ENCODE measurements around the gene NMT1.
"Not testable (repeated sequence)": the region's sequence is repeated elsewhere in the genome, so short reads cannot be mapped to it uniquely, and the experiment has no call there.

NMT1 gene

DNA sequence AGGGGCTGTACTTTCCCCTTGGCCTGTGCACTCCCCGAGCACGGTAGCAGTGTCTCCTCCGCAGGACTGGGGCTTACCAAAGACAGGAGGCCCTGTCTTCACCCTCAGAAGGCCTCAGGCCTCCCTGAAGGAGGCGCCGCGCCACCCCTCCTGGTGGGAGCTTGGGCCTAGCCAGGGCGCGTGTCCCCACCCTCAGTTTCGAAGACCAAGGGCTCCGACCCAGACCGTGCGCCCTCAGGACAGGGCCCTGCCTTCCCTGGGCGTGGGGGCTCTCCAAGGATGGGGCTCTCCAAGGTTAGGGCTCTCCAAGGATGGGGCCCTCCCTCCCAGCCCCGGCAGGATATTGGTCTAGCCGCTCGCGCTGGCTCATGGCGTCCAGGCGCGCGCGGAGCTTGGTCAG is 59.4 kb downstream of the NMT1 start:
- DNase-seq (ENCODE audit: low read depth in 2 of 2) = no peak

DNA sequence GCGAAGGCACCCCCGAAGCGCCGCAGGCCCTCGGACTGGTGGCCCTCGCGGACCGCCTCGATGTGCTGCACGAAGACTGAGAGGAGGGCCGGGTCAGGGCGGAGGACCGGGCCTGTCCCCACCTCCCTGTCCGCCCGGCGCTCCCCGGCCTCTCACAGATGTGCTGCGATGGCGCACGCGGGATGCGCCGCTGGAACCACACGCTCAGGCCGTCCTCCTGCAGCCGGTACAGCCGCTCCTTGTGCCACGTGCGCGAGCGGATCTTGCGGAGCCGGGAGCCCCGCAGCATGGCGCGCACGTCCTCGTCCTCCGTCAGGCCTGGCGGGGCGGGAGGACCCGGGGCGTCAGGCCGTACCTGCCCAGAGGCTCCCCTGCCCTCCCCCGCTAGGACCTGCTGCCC is 59.9 kb downstream of the NMT1 start:
- no peak for DNase-seq (ENCODE audit: low read depth in 2 of 2)

DNA sequence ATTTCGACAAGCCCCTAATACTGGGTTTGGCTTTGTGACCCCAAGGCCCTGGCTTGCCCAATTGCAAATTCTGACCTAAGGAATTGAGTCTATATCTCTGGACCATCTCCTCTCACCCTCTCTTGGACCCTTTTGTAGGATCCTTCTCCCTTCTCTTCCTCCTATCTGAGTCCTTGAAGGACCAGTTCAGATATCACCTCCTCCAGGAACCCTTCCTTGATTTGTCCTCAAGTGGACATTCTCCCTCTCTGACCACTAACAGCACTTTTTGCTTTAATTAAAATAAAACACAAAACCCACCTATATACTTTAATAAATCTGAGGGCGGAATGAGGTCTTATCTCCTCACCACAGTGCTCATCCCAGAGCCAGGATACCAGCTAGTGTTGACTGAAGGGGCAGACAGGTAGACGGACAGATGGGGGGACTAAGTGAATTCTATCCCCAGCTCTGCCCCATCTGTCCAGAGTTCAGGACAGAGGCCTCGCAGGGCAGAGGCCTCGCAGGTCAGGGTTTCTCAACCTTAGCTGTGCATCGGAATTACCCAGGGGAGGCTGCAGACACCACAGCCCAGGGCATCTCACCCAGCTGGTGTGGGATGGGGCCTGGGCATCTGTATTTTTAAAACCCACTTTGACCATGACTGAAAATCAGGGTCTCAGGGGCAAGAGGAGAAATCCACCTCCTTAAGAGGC is 62.1 kb downstream of the NMT1 start:
- DNase-seq (ENCODE audit: low read depth in 2 of 2) = no peak

DNA sequence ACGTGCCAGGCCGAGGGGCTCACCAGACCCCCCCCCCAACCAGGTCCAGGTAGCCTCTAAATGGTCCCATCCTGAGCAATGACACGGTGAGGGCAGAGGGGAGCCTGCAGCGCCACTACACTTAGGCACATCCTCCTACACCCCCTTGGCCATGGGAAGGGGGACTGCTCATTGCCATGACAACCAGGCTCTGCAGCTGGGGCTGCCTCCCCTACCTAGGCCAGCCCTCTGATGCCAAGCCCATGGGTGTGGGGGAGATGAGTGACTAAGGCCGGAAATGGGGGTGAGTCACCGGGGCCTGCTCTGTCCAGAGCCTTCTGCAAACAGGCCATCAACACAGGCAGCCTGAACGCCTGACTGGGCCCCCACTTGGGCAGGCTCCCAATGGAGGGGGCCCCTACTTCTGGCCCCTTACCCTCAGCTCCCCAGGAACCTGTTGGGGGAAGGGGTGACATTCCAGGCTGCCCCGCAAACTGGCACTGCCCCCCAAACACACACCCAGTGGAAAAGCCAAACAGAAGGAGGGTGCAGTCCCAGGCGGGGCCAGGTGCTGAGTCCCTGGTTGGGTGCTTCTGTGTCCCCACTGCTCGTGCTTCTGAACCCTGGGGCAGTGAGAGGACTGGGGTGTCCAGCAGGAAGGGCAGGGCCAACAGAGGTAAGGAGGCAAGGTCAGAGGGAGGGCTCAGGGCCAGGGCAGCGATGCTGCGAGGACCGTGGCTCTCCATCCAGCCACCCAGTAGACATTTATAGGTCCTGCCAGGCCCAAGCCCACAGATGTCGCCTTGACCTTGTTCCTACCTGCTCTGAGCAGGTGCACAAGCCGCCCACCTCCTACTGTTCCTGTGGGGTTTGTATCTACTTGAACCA is 63.0 kb downstream of the NMT1 start:
- DNase-seq (ENCODE audit: low read depth in 2 of 2) = peak; percentile 42 to 49

DNA sequence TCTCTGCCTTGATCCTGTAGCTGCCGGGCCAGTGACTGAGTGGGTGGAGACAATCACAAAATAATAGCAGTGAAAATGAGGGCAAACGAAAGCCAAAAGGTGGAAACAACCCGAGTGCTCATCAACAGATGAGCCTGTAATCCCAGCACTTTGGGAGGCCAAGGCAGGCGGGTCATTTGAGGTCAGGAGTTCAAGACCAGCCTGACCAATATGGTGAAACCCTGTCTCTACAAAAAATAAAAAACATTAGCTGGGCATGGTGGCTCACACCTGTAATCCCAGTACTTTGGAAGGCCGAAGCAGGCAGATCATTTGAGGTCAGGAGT is 63.6 kb downstream of the NMT1 start:
- DNase-seq (ENCODE audit: low read depth in 2 of 2) = not testable (repeated sequence)

DNA sequence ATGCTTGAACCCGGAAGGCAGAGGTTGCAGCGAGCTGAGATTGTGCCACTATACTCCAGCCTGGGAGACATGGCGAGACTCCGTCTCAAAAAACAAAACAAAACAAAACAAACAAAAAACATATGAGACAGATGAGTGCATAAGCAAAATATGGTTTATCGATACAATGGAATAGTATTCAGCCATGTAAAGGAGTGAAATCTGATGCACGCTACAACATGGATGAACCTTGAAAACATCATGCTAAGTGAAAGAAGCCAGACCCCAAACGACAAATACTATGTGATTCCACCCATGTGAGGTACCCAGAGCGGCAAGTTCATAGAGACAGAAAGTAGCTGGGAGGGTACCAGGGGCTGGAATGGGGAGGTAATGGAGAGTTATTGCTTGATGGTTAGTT is 64.4 kb downstream of the NMT1 start:
- DNase-seq (ENCODE audit: low read depth in 2 of 2) = no peak

DNA sequence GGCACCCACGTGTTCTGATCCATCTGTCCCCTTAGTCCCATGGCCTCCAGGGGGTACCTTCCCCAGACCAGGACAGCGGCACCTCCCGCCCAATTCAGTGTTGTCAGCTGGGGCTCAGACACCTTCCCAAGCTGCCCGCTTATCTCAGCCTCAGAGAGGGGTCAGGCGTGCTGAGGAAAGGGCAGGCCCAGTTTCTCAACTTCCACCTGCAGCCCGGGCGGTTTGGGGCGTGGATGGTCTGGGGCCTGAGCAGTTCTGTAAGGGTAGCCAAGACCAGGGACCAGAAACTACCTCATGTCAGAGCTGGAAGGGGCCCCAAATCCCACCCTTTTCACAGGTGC is 66.1 kb downstream of the NMT1 start:
- no peak for DNase-seq (ENCODE audit: low read depth in 2 of 2)

DNA sequence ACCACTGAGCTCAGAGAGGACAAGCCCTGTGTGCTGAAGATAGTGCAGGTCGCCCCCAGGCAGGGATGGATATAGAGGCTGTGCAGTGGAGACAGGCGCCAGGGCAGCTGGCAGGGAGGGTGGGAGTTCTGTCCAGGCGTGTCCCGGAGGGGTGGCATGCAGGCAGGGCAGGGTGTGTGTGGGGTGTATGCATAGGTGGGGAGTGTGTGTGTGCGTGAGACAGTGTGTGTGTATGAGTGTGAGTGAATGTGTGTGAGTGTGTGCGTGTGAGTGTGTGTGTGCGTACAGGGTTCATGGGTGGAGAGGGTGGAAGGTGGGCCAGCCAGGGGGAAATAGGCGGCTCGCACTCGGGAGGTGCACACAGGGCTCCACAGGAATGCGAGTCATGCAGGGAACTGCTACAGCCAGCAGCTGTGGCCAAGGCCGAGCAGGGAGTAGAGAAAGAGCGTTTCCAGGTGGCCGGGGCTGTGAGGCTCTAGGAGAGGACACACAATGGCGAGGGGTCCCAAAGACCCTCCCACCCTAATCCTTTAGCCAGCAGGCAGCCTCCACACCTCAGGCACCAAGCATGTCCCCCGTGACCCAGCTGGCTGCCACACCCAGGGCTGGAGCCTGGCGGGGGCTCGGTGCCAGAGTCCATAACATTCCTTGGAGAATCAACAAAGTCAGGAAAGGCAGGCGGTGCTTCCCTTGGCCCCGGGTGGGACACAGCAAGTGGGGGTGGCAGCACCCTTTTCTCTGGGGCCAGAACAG is 66.6 kb downstream of the NMT1 start:
- no peak for DNase-seq (ENCODE audit: low read depth in 2 of 2)

DNA sequence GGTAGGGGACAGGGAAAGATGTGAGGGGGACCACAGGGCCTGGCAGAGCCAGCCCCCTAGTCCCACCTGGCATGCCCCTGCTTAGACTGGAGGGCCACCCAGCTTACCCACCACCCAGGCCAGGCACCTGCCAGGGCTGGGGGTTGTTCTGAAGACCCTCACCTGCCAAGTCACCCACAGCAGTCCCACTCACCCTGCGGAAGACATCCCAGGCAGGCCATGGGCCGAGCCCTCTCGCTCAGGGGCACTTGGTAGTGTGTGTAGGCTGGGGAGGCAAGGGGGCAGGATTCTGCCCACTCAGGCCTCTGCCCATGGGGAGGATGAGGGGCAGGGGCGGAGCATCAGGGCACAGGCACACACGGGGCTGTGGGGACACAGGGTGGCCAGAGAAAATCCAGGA is 67.2 kb downstream of the NMT1 start:
- no peak for DNase-seq (ENCODE audit: low read depth in 2 of 2)

DNA sequence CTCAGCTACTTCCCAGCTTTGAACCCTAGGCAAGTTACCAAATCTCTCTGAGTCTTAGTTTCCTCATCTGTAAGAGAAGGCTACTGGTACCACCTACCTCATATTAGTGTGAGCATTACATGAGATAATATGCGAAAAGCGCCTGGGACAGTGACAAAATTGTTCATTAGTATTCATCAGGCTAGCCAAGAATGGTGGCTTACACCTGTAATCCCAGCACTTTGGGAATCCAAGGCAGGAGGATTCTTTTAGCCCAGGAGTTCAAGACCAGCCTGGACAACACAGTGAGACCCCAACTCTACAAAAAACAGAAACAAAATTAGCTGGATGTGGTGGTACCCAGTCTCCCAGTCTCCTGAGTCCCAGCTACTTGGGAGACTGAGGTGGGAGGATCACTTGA is 67.9 kb downstream of the NMT1 start:
- no peak for DNase-seq (ENCODE audit: low read depth in 2 of 2)

DNA sequence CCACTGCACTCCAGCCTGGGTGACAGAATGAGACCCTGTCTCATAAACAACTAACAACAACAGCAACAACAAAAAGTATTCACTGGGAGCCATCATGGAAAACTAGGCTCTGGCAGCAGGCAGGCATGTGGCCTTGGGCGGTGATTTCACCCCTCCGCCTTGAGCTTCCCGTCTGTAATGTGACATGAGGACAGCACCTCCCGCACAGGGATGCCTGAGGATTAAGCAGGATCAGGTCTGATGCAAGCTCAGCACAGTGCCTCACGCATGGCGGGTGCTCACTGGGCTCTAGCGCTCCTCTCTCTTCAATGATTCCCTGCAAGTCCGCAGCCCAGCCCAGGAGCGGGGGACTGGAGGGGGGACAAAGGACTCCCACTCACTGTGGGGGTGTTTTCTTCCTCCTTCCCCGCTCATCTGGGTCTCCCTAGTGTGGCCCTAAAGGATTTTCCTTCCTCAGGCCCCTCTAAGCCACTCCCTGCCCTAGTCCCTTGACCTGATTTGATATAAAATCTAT is 68.4 kb downstream of the NMT1 start:
- DNase-seq (ENCODE audit: low read depth in 2 of 2) = no peak

DNA sequence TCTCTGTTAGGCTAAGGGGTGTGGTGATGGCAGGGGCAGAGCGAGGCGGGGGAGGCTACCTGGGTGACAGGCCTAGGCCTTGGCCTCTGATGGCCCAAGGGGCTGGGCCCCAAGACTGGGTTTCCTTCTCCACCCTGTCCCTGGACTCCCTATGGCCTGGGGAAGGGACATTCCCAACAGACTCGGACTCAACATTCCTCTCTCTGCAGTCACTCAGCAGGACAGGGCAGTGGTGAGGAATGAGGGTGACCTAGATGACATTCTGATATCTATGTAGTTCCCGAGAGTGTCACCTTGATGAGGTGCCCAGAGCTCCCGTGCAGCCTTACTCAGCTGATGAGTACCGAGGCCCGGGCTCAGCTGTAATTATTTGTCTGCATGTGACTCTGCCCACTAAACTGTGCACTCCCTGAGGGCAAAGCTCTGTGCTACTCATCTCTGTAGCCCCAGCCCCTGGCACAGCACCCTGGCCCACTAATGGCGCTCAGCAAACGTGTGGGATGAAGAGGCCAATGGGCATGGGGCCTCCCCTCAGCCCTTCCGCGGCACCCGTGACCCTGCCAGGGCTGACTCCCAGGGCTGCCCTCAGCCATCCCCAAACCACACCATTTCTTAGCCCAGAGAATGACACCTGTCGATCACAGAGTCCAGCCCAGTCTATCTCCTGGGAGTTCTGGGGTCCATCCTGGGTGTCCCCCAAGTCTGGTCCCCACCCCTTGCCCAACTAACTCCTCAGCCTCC is 69.0 kb downstream of the NMT1 start:
- no peak for DNase-seq (ENCODE audit: low read depth in 2 of 2)

DNA sequence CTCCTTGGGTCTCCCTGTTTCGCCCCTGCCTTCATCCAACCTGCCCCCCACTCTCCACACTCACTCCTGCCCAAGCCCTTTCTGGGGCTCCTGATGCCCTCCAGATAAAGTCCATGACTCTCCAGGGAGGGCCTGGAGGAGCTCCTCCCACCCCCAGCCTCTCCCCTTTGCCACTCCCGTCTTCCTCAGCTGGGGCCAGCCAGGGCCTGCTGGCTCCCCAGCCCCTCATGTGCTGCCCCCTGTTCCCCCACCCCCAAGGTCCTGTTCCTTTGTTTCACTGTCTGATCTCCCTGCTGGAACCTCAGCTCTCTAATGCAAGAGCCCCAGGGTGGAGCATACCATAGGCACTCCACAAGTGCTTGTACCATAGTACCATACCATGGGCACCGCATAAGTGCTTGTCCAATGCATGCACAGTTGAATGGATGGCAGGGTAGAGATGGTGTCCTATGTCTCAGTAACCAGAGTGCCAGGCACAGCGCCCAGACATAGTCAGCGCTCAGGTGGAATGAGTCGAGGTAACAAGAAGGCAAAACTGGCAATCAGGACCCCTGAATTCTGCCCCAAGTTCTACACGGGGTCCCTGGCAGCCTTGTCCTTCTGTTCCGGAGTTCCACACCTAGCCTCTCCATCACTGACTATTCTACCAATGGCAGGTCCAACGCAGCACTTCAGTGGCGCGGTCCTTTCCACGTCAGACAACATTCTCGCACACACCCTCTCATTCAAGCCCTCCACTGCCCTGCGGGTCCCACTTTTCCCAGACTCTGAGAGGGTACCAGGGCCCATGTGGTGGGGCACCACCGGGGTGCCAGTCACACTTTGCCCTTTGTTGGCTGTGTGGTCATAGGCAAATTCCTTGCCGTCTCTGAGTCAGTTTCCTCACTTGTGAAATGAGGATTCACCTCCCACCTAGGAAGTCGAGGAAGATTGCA is 69.8 kb downstream of the NMT1 start:
- DNase-seq (ENCODE audit: low read depth in 2 of 2) = no peak

DNA sequence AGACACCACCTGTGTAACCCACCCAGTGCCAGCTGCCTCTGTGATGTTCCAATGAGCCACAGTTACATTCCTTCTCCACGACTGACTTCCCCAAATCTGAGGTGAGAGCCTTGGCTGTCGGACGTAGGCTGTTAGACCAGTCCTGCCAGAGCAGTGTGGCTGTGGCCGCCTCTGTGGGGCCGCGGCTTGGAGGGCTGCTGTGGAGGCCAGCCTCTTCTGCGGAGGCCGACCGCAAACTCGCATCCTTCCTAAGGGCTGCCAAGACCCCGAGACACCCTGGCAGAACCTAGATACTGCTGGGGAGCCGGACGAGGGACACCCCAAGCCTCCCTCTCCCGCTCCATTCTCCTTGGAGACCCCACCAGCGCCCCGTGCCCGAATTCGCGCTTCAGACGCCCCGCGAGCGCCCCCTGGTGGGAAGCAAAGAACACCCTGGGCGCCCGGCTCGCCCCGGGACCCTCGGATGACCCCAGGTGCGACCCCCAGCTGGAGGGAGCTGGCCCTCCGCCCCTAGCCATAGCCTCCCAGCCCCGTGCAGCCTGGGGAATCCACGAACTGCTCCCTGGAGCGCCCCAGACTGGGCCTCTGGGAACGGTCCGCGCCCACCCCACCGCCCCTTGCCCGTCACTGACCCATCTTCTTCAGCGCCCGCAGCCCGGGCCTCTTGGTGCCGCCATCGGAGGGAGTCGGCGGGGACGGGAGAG is 70.7 kb downstream of the NMT1 start:
- DNase-seq (ENCODE audit: low read depth in 2 of 2) = no peak

DNA sequence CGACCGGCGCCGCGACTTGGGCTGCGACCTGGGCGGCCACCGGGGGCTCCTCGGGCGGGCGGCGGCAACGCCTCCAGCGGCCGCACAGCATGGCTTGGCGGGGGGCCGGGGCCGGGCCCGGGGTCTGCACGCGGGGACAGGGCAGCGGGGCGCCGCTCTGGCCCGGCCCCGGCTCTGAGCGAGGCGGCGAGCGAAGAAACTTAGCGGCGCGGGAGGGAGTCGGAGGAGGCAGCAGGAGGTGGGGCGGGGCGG is 71.1 kb downstream of the NMT1 start, which contains the start of gene PLCD3:
Gene PLCD3 (minus strand): TSS at position 196 of the 252 bp plus-strand sequence. CDS start 105 bp downstream, at position 91.
- DNase-seq (ENCODE audit: low read depth in 2 of 2) = no peak

DNA sequence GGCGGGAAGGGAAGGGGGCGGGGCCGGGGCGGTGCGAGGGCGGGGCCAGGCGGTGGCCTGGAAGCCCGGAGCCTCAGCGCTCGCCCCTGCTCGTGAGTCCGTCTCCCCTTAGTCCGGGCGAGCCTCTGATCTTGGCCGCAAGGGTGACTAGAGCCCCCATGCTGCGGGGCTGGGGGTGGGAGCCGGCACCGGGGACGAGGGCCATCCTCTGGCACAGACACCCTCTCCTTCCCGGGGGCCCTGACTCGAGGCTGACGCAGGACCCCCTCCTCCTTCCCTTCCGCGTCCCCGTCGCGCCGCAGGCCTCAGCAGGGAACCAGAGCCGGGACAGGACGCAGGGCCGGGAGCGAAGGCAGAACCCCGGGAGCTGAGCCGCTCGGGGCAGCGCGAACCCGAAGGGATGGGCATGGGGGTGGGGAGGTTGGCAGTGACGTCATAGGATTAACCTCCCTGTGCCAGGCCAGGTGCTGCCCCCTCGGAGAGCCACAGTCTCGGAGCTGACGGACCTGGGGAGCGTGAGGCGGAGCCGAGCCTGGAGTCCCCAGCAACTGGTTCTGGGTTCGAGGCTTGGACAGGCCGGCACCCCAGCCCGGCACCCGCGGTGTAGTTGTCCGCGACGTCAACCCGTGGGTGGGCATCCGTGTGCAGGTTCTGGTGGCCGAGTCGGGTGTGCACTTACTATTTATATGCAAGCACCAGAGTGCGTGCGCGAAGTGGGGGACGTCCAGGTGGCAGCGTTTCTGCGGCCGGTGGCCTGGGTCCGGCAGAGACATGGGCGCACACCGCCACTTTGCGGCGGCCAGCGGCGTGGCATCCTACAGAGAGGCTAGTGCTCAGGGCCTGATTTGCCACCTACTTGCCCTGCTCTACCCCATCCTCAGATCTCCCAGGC is 71.7 kb downstream of the NMT1 start:
- no peak for DNase-seq (ENCODE audit: low read depth in 2 of 2)

DNA sequence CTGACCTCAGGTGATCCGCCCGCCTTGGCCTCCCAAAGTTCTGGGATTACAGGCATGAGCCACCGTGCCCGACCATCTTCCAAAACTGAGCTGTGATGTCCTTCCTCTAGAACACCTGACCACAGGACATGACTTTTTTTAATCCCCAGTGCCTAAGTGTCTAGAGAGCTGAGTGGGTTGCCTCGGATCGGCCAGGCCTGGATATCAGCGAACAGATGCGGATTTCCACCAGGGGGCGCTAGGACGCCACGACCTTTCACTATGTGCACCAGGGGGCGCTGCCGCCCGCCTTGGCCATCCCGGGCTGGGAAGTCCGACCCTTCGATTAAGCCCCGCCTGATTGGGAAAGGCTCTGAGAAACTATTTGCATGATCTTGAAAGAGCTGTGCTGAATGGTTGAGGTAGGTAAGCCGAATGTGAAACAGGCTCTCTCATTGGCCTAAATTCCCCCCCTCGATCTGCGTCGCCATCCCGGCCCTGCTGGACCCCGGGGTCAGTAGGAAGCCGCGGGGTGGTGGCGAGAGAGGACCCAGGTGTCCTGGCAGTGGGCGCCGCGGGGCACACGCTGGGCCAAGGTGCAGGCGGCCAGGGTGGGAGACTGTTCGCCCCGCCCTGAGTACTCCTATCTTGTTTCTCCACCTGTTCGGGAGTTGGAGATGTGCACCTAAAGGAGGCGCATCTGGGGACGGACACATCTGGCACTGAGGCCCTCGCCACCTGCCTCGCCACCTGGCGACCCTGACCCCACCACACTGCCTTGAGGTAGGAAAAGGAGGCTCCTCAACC is 74.3 kb downstream of the NMT1 start, which contains the start of gene ACBD4:
Gene ACBD4 (plus strand): TSS at position 496 of the 786 bp plus-strand sequence. CDS start 458 bp downstream, outside the sequence.
- peak; percentile 90 to 93 for DNase-seq (ENCODE audit: low read depth in 2 of 2)

All from fibroblast of skin of left biceps (primary cell).